PC-3 (cell line): ENCODE data around the gene DOCK10.

Experiments used
- EZH2phosphoT487 ChIP-seq: fragments of 300-600 bp; sonication (generic); IDR thresholded peaks from 2 replicates; pipeline ENCODE4 v1.6.1; 2018; ENCODE audit warnings: mild to moderate bottlenecking, antibody characterized with exemption, low read length, borderline replicate concordance
- TF ChIP-seq, protein P1 (sequence below): fragments of 300-600 bp; sonication (generic); conservative IDR thresholded peaks from 2 replicates; pipeline ENCODE4 v1.5.1; 2017; ENCODE audit warnings: antibody characterized with exemption, low read depth, mild to moderate bottlenecking, low read length

DNA sequence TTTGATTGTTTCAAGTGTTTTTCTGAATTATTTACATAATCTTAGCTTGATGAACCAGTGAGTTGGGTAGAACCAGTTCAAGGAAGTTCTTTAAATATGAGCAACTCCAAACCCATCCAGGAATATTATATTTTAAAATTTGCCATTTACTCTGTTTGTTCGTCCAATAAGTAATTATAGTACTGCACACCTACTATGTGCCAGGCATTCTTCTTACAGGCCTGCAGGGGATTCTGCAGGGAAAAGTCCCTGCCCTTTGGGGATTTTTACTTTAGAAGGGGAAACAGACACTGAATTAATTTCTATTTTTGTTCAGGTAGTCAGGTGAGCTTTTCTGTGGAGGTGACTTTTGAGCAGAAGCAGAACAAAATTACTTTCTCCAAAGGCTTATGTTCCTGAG is 146.9 kb downstream of the DOCK10 start:
- TF ChIP-seq, protein P1, sequence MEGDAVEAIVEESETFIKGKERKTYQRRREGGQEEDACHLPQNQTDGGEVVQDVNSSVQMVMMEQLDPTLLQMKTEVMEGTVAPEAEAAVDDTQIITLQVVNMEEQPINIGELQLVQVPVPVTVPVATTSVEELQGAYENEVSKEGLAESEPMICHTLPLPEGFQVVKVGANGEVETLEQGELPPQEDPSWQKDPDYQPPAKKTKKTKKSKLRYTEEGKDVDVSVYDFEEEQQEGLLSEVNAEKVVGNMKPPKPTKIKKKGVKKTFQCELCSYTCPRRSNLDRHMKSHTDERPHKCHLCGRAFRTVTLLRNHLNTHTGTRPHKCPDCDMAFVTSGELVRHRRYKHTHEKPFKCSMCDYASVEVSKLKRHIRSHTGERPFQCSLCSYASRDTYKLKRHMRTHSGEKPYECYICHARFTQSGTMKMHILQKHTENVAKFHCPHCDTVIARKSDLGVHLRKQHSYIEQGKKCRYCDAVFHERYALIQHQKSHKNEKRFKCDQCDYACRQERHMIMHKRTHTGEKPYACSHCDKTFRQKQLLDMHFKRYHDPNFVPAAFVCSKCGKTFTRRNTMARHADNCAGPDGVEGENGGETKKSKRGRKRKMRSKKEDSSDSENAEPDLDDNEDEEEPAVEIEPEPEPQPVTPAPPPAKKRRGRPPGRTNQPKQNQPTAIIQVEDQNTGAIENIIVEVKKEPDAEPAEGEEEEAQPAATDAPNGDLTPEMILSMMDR: no peak
- TF ChIP-seq EZH2phosphoT487: no peak
